Mesodermal cell (in vitro differentiated cells): ENCODE measurements around the gene ZBTB37. TPM values are rescaled to one million over a fixed set of nuclear protein-coding genes. Genes with fewer than 3 reads are reported as not detected.

ENCODE experiments used
- H3K27ac ChIP-seq: 2 replicates; pipeline ENCODE4 v1.7.0; 2013; ENCODE audit warnings: mild to moderate bottlenecking, low read depth, low read length, moderate library complexity; ENCODE audit not compliant: severe bottlenecking
- H3K36me3 ChIP-seq: 2 replicates; pipeline ENCODE4 v1.7.1; 2013; ENCODE audit warnings: mild to moderate bottlenecking, low read length, moderate library complexity; ENCODE audit not compliant: control insufficient read depth, insufficient read depth
- H3K4me1 ChIP-seq: one replicate; pipeline ENCODE4 v1.7.1; 2013; ENCODE audit warnings: mild to moderate bottlenecking, low read length; ENCODE audit not compliant: insufficient read depth, control insufficient read depth, poor library complexity, severe bottlenecking
- H3K4me3 ChIP-seq: 2 replicates; pipeline ENCODE4 v1.7.0; 2013; ENCODE audit warnings: low read length, control low read depth, mild to moderate bottlenecking; ENCODE audit not compliant: insufficient read depth, poor library complexity, severe bottlenecking; ENCODE audit errors: extremely low read depth
- H3K9me3 ChIP-seq: 2 replicates; pipeline ENCODE4 v1.7.1; 2013; ENCODE audit warnings: mild to moderate bottlenecking, low read length, moderate library complexity; ENCODE audit not compliant: control insufficient read depth
- WGBS, 2 experiments: methylation state at CpG; one replicate each; pipeline ENCODE4 v1.1.5; 2013; ENCODE audit warnings: missing lambda C conversion rate in 2 of 2; ENCODE audit not compliant: insufficient coverage in 2 of 2; 5-methylcytosine and 5-hydroxymethylcytosine counted together
- polyA plus RNA-seq, 2 experiments: library from polyadenylated mRNA; stranded (reverse); fragments of 50-300 nt; gene quantifications; one replicate each; pipeline ENCODE4 v1.2.3, GENCODE V29; 2013

ZBTB37 gene, protein sequence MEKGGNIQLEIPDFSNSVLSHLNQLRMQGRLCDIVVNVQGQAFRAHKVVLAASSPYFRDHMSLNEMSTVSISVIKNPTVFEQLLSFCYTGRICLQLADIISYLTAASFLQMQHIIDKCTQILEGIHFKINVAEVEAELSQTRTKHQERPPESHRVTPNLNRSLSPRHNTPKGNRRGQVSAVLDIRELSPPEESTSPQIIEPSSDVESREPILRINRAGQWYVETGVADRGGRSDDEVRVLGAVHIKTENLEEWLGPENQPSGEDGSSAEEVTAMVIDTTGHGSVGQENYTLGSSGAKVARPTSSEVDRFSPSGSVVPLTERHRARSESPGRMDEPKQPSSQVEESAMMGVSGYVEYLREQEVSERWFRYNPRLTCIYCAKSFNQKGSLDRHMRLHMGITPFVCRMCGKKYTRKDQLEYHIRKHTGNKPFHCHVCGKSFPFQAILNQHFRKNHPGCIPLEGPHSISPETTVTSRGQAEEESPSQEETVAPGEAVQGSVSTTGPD
- polyA plus RNA-seq (2013, experiment 1 of 2): 4.3 TPM
- 3.2 TPM for polyA plus RNA-seq (2013, experiment 2 of 2)

- Histone ChIP-seq H3K36me3 (peaks cover 52% of the 10 kb centered on the region), H3K27ac (peak within 1 kb of the TSS; percentile 92), H3K9me3 (no peaks in the 10 kb centered on the region), H3K4me1 (peaks cover 5% of the 10 kb centered on the region), H3K4me3 (peak within 1 kb of the TSS; percentile 80)
- 0% methylated on average over 24 to 36 of the region's 53 CpGs for WGBS, 2 experiments
These were observed at the start of gene ZBTB37 for GRCh38 chr1:173868266-173869020. TSS of gene ZBTB37 (plus strand) at chr1:173868380. CDS start at chr1:173870226, 1,846 bp downstream.

GRCh38 chr1:173818459-173818858 lies 49.7 kb upstream of the ZBTB37 start:
- no peak overlapping the region for H3K27ac ChIP-seq
- peaks cover 6% of the 10 kb centered on the region for H3K4me1 ChIP-seq
- H3K9me3 ChIP-seq: no peaks in the 10 kb centered on the region
- no peak overlapping the region for H3K4me3 ChIP-seq
- 83 to 100% methylated on average over 1 of the region's 1 CpG for WGBS, 2 experiments
- H3K36me3 ChIP-seq: peaks cover 34% of the 10 kb centered on the region

GRCh38 chr1:173821680-173822079 lies 46.5 kb upstream of the ZBTB37 start:
- H3K36me3 ChIP-seq: peaks cover 32% of the 10 kb centered on the region
- H3K9me3 ChIP-seq: no peaks in the 10 kb centered on the region
- no peak overlapping the region for H3K27ac ChIP-seq
- H3K4me1 ChIP-seq: peaks cover 6% of the 10 kb centered on the region
- 91% methylated on average over 3 of the region's 4 CpGs; no CpG with 5 or more reads in 1 of the 2 experiments for WGBS, 2 experiments
- H3K4me3 ChIP-seq: no peak overlapping the region

DNA sequence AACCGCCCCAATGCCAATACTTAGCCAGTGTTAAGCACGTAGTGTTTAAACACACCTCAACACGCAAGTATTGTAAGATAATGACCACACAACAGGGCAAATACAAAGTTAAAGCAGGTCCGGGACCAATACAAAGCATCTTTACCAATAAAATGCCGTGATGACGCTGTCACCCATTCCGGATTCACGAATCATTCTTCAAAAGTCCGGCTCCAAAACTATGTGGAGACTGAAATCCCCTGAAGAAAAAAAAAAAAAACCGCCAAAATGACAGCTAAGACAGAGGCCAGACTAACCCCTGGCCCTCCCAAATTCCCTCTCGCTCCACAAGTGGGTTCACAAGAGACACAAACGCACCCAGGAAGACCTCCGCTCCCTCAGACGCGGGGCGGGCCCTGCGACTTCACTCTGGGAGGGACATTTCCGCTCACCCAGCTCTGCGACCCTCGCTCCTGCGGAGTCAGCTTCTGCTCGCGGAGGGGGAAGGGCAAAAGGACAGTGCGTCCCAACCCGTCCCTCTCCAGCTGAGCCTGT lies 44.3 kb upstream of the ZBTB37 start:
- Histone ChIP-seq H3K27ac (peak overlapping the region; percentile 98), H3K4me1 (peaks cover 6% of the 10 kb centered on the region), H3K4me3 (peak overlapping the region; percentile 83), H3K9me3 (no peaks in the 10 kb centered on the region), H3K36me3 (peaks cover 22% of the 10 kb centered on the region)
- WGBS, 2 experiments: 0% methylated on average over 15 to 22 of the region's 25 CpGs

GRCh38 chr1:173824315-173825081 lies 43.7 kb upstream of the ZBTB37 start, which contains the start of the genes CENPL and DARS2:
TSS of gene CENPL (minus strand) at chr1:173824883. CDS start at chr1:173811299, 13,584 bp downstream.
TSS of gene DARS2 (plus strand) at chr1:173824673. CDS start at chr1:173825230, 557 bp downstream.
- Histone ChIP-seq H3K4me1 (peaks cover 6% of the 10 kb centered on the region), H3K27ac (peak within 1 kb of the TSS; percentile 98), H3K36me3 (peaks cover 18% of the 10 kb centered on the region), H3K9me3 (no peaks in the 10 kb centered on the region), H3K4me3 (peak within 1 kb of the TSS; percentile 83)
- 0% methylated on average over 43 to 55 of the region's 55 CpGs for WGBS, 2 experiments

DNA sequence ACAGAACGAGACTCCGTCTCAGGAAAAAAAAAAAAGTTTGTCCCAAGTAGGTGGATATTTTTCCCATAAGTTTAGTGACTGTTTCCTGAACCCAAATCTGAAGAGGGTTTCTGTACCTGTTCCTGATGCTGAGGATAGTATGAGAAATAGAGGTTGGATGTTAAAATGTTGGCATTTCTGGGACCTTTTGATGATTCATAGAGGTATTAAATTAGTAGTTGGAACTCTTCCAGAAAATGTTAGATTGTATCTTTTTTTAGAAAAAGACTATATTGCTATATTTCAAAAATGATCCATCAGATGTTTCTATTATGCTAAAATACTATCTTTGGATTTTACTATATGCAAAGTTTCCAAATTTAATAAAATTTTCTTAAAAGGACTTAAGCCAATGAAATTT lies 40.6 kb upstream of the ZBTB37 start:
- H3K36me3 ChIP-seq: peaks cover 19% of the 10 kb centered on the region
- no peaks in the 10 kb centered on the region for H3K9me3 ChIP-seq
- H3K27ac ChIP-seq: no peak overlapping the region
- H3K4me1 ChIP-seq: no peaks in the 10 kb centered on the region
- no peak overlapping the region for H3K4me3 ChIP-seq
- WGBS, 2 experiments: 94 to 100% methylated on average over 2 of the region's 2 CpGs

GRCh38 chr1:173832748-173833147 lies 35.4 kb upstream of the ZBTB37 start:
- Histone ChIP-seq H3K36me3 (peaks cover 62% of the 10 kb centered on the region), H3K9me3 (no peaks in the 10 kb centered on the region), H3K4me1 (no peaks in the 10 kb centered on the region), H3K27ac (no peak overlapping the region), H3K4me3 (no peak overlapping the region)
- no CpG with 5 or more reads among the region's 1 CpG for WGBS, 2 experiments

GRCh38 chr1:173852105-173852504 lies 16.1 kb upstream of the ZBTB37 start:
- Histone ChIP-seq H3K36me3 (peaks cover 54% of the 10 kb centered on the region), H3K9me3 (no peaks in the 10 kb centered on the region), H3K4me1 (peaks cover 28% of the 10 kb centered on the region), H3K4me3 (no peak overlapping the region), H3K27ac (no peak overlapping the region)
- WGBS, 2 experiments: no CpG with 5 or more reads among the region's 4 CpGs

DNA sequence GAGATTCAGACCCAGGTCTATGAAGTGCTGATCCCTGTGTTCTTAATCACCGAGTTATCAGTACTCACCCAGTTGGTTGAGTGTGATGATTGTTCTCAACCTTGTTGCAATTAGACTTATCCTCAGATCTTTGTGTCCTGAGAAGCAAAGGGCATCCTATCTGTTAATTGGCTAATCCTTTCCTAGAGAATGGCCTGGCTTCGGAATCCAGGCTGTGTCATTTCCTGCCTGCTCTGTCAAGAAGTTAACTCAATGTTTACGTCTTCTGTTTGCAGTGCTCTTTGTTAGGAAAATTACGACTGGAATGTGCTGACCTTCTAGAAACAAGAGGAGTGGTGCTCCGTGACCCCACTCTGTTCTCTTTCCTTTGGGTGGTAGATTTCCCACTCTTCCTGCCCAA lies 15.1 kb upstream of the ZBTB37 start:
- Histone ChIP-seq H3K4me1 (peaks cover 36% of the 10 kb centered on the region), H3K9me3 (no peaks in the 10 kb centered on the region), H3K27ac (peak overlapping the region; percentile 93), H3K4me3 (no peak overlapping the region), H3K36me3 (peaks cover 53% of the 10 kb centered on the region)
- WGBS, 2 experiments: 27 to 32% methylated on average over 4 of the region's 5 CpGs

GRCh38 chr1:173856014-173856413 lies 12.2 kb upstream of the ZBTB37 start:
- Histone ChIP-seq H3K36me3 (peaks cover 65% of the 10 kb centered on the region), H3K4me1 (peaks cover 35% of the 10 kb centered on the region), H3K9me3 (no peaks in the 10 kb centered on the region), H3K4me3 (no peak overlapping the region), H3K27ac (peak overlapping the region; percentile 18)
- 92 to 100% methylated on average over 1 of the region's 1 CpG for WGBS, 2 experiments
